ENCODE data around the gene EIF4E3. TPM values are rescaled to one million over a fixed set of nuclear protein-coding genes. Genes with fewer than 3 reads are reported as not detected.

Gene EIF4E3
- total and polyA plus RNA-seq, 10 donors: 5.0 to 52.3 (median 37.3) TPM

GRCh38 chr3:71702131-71703024 is 22.8 kb downstream of the EIF4E3 start:
- no peaks in the 10 kb centered on the region for H3K27me3 ChIP-seq (replicated peaks in 1 of 7)
- peaks cover 0 to 54% (median 0%) of the 10 kb centered on the region in 6 donors for H3K36me3 ChIP-seq
- WGBS, 5 donors: 20 to 36% (median 25%) methylated on average over 7 of the region's 7 CpGs
- H3K4me3 ChIP-seq: no peak overlapping the region
- H3K4me1 ChIP-seq: peaks cover 12 to 59% (median 39%) of the 10 kb centered on the region in 6 donors
- intact Hi-C loops (cut with DNase I; ENCODE audit: low total_unique reads): no loop called here
- peak overlapping the region; percentile 49 to 80 (median 69) for H3K27ac ChIP-seq
- TF ChIP-seq CTCF (IDR thresholded peaks at IDR 0.05 in 8 of 11, conservative IDR thresholded peaks at IDR 0.05 in 3 of 11) (no peak), POLR2A (IDR thresholded peaks at IDR 0.05) (no peak), POLR2AphosphoS5 (IDR thresholded peaks at IDR 0.05) (peak in 1 of 3 donors; percentile 67)
- H3K9me3 ChIP-seq: no peaks in the 10 kb centered on the region
- DNase-seq: no peak

- Histone ChIP-seq H3K27ac (peak overlapping the region in 5 of 8 donors; percentile 10 to 80 (median 71)), H3K4me3 (no peak overlapping the region), H3K27me3 (replicated peaks in 1 of 7) (no peaks in the 10 kb centered on the region), H3K4me1 (peaks cover 12 to 56% (median 39%) of the 10 kb centered on the region in 6 donors), H3K9me3 (no peaks in the 10 kb centered on the region), H3K36me3 (peaks cover 0 to 51% (median under 1%) of the 10 kb centered on the region in 6 donors)
- 88 to 96% (median 93%) methylated on average over 3 of the region's 3 CpGs for WGBS, 5 donors
- DNase-seq: no peak
- intact Hi-C loops (cut with DNase I; ENCODE audit: low total_unique reads): no loop called here
- TF ChIP-seq CTCF (IDR thresholded peaks at IDR 0.05 in 8 of 11, conservative IDR thresholded peaks at IDR 0.05 in 3 of 11): no peak
- no peak for TF ChIP-seq POLR2A (IDR thresholded peaks at IDR 0.05)
- no peak for TF ChIP-seq POLR2AphosphoS5 (IDR thresholded peaks at IDR 0.05)
Measured at GRCh38 chr3:71701251-71701762, 23.9 kb downstream of the EIF4E3 start.

GRCh38 chr3:71695000-71695482 is 30.2 kb downstream of the EIF4E3 start:
- intact Hi-C loops (cut with DNase I; ENCODE audit: low total_unique reads): no loop called here
- Histone ChIP-seq H3K4me3 (no peak overlapping the region), H3K9me3 (no peaks in the 10 kb centered on the region), H3K27me3 (replicated peaks in 1 of 7) (no peaks in the 10 kb centered on the region), H3K27ac (no peak overlapping the region), H3K4me1 (peaks cover 0 to 11% (median 0%) of the 10 kb centered on the region in 6 donors), H3K36me3 (peaks cover 0 to 64% (median 4%) of the 10 kb centered on the region in 6 donors)
- TF ChIP-seq POLR2A (IDR thresholded peaks at IDR 0.05) (no peak), CTCF (IDR thresholded peaks at IDR 0.05 in 8 of 11, conservative IDR thresholded peaks at IDR 0.05 in 3 of 11) (no peak), POLR2AphosphoS5 (IDR thresholded peaks at IDR 0.05) (no peak)
- 75 to 86% (median 82%) methylated on average over 7 of the region's 7 CpGs for WGBS, 5 donors
- no peak for DNase-seq

All from spleen (tissue), 11 donors.